GM12878 (cell line): Measurements from ENCODE around the gene DLG2. TPM values are rescaled to one million over a fixed set of nuclear protein-coding genes. Genes with fewer than 3 reads are reported as not detected.

ENCODE experiments used
- ATAC-seq: fragments of 200-7000 bp; cut with Tn5 transposase; 3 replicates; pipeline ENCODE4 v1.9.1; 2020; ENCODE audit warnings: mild to moderate bottlenecking, moderate library complexity
- BruUV-seq: library from RNA; stranded (reverse); fragments of 400-500 nt; replicated peaks from 2 replicates; lab custom pipeline; 2021; lab: Mats Ljungman, UMichigan
- CTCF ChIA-PET: fragments of 300-600 bp; sonication (Branson Sonifier 250); formaldehyde crosslinking; extraction: SDS; loops from one replicate; lab custom pipeline; 2021; ENCODE audit warnings: inconsistent platforms; lab: Yijun Ruan, JAX
- POLR2A ChIA-PET: fragments of 350-600 bp; formaldehyde crosslinking; extraction: SDS; loops from one replicate; lab custom pipeline; 2021; ENCODE audit warnings: inconsistent platforms; lab: Charles Lee
- RAD21 ChIA-PET: fragments of 300-600 bp; sonication (Branson Sonifier 250); formaldehyde crosslinking; loops from one replicate; lab custom pipeline; 2023; ENCODE audit warnings: antibody characterized with exemption; ENCODE audit not compliant: unreplicated experiment; lab: Charles Lee
- SMC1A ChIA-PET: fragments of 300-600 bp; sonication (Branson Sonifier 250); formaldehyde crosslinking; loops from one replicate; lab custom pipeline; 2023; ENCODE audit not compliant: unreplicated experiment, uncharacterized antibody; lab: Charles Lee
- DNase-seq: peaks from one replicate; pipeline ENCODE4 v3.0.0-alpha.2; 2011; ENCODE audit warnings: low read depth, low spot score
- FAIRE-seq: peaks from 3 replicates; lab custom pipeline; 2011; peaks lifted over from hg19 to GRCh38; lab: Jason Lieb, UNC
- H2AFZ ChIP-seq: 2 replicates; pipeline ENCODE4 v1.6.0; 2011; ENCODE audit warnings: low read depth, low read length, control low read depth; ENCODE audit not compliant: control insufficient read depth
- H3K27ac ChIP-seq: 2 replicates; pipeline ENCODE4 v1.5.1; 2011; ENCODE audit warnings: control low read depth; ENCODE audit not compliant: control insufficient read depth, insufficient read depth
- H3K27me3 ChIP-seq, 2 experiments: replicated peaks in 1 of 2; 2 replicates each; pipeline versions ENCODE4 v1.6.0 to v1.6.1; 2011; ENCODE audit warnings: low read length in 1 of 2; ENCODE audit not compliant: control insufficient read depth in 2 of 2, insufficient read depth in 2 of 2
- H3K36me3 ChIP-seq, 2 experiments: 2 replicates each; pipeline ENCODE4 v1.5.1; 2011; ENCODE audit warnings: low read length in 1 of 2; ENCODE audit not compliant: control insufficient read depth in 2 of 2, insufficient read depth in 2 of 2
- H3K4me1 ChIP-seq: 2 replicates; pipeline ENCODE4 v1.6.1; 2011; ENCODE audit warnings: mild to moderate bottlenecking, low read length, moderate library complexity, mixed read lengths; ENCODE audit not compliant: control insufficient read depth, insufficient read depth
- H3K4me2 ChIP-seq: 2 replicates; pipeline ENCODE4 v1.6.0; 2011; ENCODE audit warnings: control low read depth; ENCODE audit not compliant: control insufficient read depth, insufficient read depth
- H3K4me3 ChIP-seq: fragments of 200-600 bp; sonication (generic); 2 replicates; pipeline ENCODE4 v1.5.1; 2016
- H3K79me2 ChIP-seq: 2 replicates; pipeline ENCODE4 v1.6.0; 2011; ENCODE audit warnings: low read length; ENCODE audit not compliant: control insufficient read depth, insufficient read depth
- H3K9ac ChIP-seq: 2 replicates; pipeline ENCODE4 v1.8.0; 2011; ENCODE audit warnings: low read length, control low read depth, mixed read lengths; ENCODE audit not compliant: control insufficient read depth, insufficient read depth
- H3K9me3 ChIP-seq: replicated peaks from 3 replicates; pipeline ENCODE4 v1.5.1; 2011; ENCODE audit warnings: mild to moderate bottlenecking, low read length; ENCODE audit not compliant: control insufficient read depth, insufficient read depth
- H4K20me1 ChIP-seq: 2 replicates; pipeline ENCODE4 v1.6.0; 2011; ENCODE audit not compliant: control insufficient read depth, insufficient read depth
- BCL3 ChIP-seq: IDR thresholded peaks from 2 replicates; pipeline ENCODE4 v1.6.1; 2011; ENCODE audit warnings: borderline replicate concordance, low read depth, mild to moderate bottlenecking, moderate library complexity, low read length; ENCODE audit not compliant: insufficient read depth, poor library complexity, severe bottlenecking
- CREB1 ChIP-seq: IDR thresholded peaks from 2 replicates; pipeline ENCODE4 v1.6.1; 2012; ENCODE audit warnings: low read depth, mild to moderate bottlenecking, inconsistent platforms
- FOS ChIP-seq: IDR thresholded peaks from 3 replicates; pipeline ENCODE4 v1.6.1; 2011; ENCODE audit warnings: borderline replicate concordance; ENCODE audit not compliant: insufficient read length; ENCODE audit errors: extremely low read depth
- GATAD2B ChIP-seq: fragments of 450-650 bp; conservative IDR thresholded peaks from 2 replicates; pipeline ENCODE4 v1.6.1; 2017; ENCODE audit warnings: low read depth, mild to moderate bottlenecking, moderate library complexity
- MTA3 ChIP-seq: IDR thresholded peaks from 2 replicates; pipeline ENCODE4 v1.6.1; 2012; ENCODE audit warnings: low read length, inconsistent platforms, borderline replicate concordance
- POLR2A ChIP-seq: IDR thresholded peaks from 2 replicates; pipeline ENCODE4 v1.6.1; 2011; ENCODE audit warnings: low read depth, mild to moderate bottlenecking, low read length
- RB1 ChIP-seq: fragments of 450-650 bp; formaldehyde crosslinking; IDR thresholded peaks from 2 replicates; pipeline ENCODE4 v1.6.1; 2017; ENCODE audit warnings: mild to moderate bottlenecking, borderline replicate concordance
- RFX5 ChIP-seq: IDR thresholded peaks from 2 replicates; pipeline ENCODE4 v1.6.1; 2011; ENCODE audit warnings: low read depth, low read length, improper control_type of control experiment
- RUNX3 ChIP-seq: IDR thresholded peaks from 2 replicates; pipeline ENCODE4 v1.6.1; 2012; ENCODE audit warnings: low read length, inconsistent platforms
- SUZ12 ChIP-seq: fragments of 200-600 bp; sonication (generic); IDR thresholded peaks from one replicate; pipeline ENCODE4 v1.6.1; 2018; ENCODE audit warnings: antibody characterized with exemption, mild to moderate bottlenecking; ENCODE audit not compliant: unreplicated experiment
- ZBTB33 ChIP-seq: fragments of 450-650 bp; IDR thresholded peaks from 2 replicates; pipeline ENCODE4 v1.6.1; 2017; ENCODE audit warnings: mild to moderate bottlenecking
- ZNF274 ChIP-seq: IDR thresholded peaks from one replicate; pipeline ENCODE4 v1.8.0; 2011; ENCODE audit not compliant: insufficient read length, insufficient read depth
- ZZZ3 ChIP-seq: IDR thresholded peaks from 2 replicates; pipeline ENCODE4 v1.6.1; 2011; ENCODE audit warnings: low read depth; ENCODE audit not compliant: control insufficient read depth, insufficient read length
- WGBS: methylation state at CpG from one replicate; pipeline ENCODE4 v1.1.6; 2016; ENCODE audit warnings: low lambda C conversion rate; ENCODE audit not compliant: insufficient replicate concordance, insufficient coverage; ENCODE audit errors: missing lambda C conversion rate; 5-methylcytosine and 5-hydroxymethylcytosine counted together
- in situ Hi-C: fragments of 300-500 bp; cut with MboI; formaldehyde crosslinking; loops from 9 replicates; pipeline ENCODE4 v1.14.3; 2018; ENCODE audit warnings: mixed read lengths
- intact Hi-C: fragments of 100-400 bp; cut with micrococcal nuclease; formaldehyde crosslinking; loops from one replicate; pipeline ENCODE4 v1.14.2; 2022; ENCODE audit not compliant: unreplicated experiment
- polyA plus RNA-seq, 11 experiments: library from polyadenylated mRNA; depleted of rRNA in 4 of 11; unstranded in 6 of 11; stranded (reverse) in 5 of 11; fragments of >200 nt; fragmentation: Nextera tagmentation in 4 of 11; fragmentation: Illumina TruSeq in 1 of 11; extraction: Ambion mirVana in 4 of 11; extraction: Trizol in 1 of 11; gene quantifications; 1 replicate in 1 of 11; 2 replicates in 10 of 11; pipeline versions ENCODE4 v1.2.1 to v1.2.3, GENCODE V29; 2011 to 2016; ENCODE audit warnings: inconsistent platforms in 2 of 11, missing spikeins in 2 of 11, low read depth in 1 of 11
- total RNA-seq, 4 experiments: library from RNA; depleted of rRNA in 3 of 4; stranded (reverse); fragments of >200 nt in 3 of 4; fragmentation: Illumina TruSeq in 1 of 4; extraction: Trizol in 1 of 4; gene quantifications; 2 replicates each; pipeline versions ENCODE4 v1.2.1 to v1.2.3, GENCODE V29; 2013 to 2021
- TF ChIP-seq, protein P1 (sequence below): fragments of 450-650 bp; formaldehyde crosslinking; IDR thresholded peaks from 2 replicates; pipeline ENCODE4 v1.4.0; 2022; ENCODE audit warnings: mild to moderate bottlenecking, moderate library complexity

The DLG2 gene
- total and polyA plus RNA-seq, 10 of the 15 experiments (the other 5 are each of a cell fraction or from before 2014, with no cell fraction given) = 0.09 to 0.98 (median 0.35) TPM

GRCh38 chr11:84890676-84891075 is 736.5 kb downstream of the DLG2 start:
- RAD21 ChIA-PET = no interaction called here
- FAIRE-seq (no peak), DNase-seq (no peak), ATAC-seq (no peak)
- in situ Hi-C loops (no loop called here), intact Hi-C loops (no loop called here)
- 31% methylated on average over 3 of the region's 3 CpGs for WGBS
- Histone ChIP-seq H4K20me1 (no peaks in the 10 kb centered on the region), H3K9ac (no peak overlapping the region), H3K27me3 (no peaks in the 10 kb centered on the region), H3K4me2 (no peak overlapping the region), H3K4me1 (no peaks in the 10 kb centered on the region), H3K9me3 (no peaks in the 10 kb centered on the region), H3K4me3 (no peak overlapping the region), H3K79me2 (no peaks in the 10 kb centered on the region), H2AFZ (no peak overlapping the region), H3K36me3 (no peaks in the 10 kb centered on the region), H3K27ac (no peak overlapping the region)
- TF ChIP-seq GATAD2B (no peak), SUZ12 (no peak), MTA3 (no peak), ZNF274 (no peak), FOS (no peak), RFX5 (no peak), ZZZ3 (no peak), ZBTB33 (no peak), POLR2A (no peak), RB1 (no peak), RUNX3 (no peak), CREB1 (no peak), BCL3 (no peak)
- TF ChIP-seq, protein P1, sequence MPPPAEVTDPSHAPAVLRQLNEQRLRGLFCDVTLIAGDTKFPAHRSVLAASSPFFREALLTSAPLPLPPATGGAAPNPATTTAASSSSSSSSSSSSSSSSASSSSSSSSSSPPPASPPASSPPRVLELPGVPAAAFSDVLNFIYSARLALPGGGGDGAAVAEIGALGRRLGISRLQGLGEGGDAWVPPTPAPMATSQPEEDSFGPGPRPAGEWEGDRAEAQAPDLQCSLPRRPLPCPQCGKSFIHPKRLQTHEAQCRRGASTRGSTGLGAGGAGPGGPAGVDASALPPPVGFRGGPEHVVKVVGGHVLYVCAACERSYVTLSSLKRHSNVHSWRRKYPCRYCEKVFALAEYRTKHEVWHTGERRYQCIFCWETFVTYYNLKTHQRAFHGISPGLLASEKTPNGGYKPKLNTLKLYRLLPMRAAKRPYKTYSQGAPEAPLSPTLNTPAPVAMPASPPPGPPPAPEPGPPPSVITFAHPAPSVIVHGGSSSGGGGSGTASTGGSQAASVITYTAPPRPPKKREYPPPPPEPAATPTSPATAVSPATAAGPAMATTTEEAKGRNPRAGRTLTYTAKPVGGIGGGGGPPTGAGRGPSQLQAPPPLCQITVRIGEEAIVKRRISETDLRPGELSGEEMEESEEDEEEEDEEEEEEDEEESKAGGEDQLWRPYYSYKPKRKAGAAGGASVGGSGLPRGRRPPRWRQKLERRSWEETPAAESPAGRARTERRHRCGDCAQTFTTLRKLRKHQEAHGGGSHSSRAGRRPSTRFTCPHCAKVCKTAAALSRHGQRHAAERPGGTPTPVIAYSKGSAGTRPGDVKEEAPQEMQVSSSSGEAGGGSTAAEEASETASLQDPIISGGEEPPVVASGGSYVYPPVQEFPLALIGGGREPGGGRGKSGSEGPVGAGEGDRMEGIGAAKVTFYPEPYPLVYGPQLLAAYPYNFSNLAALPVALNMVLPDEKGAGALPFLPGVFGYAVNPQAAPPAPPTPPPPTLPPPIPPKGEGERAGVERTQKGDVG (CRISPR knock-in tag) = no peak
- CTCF ChIA-PET = no interaction called here
- POLR2A ChIA-PET = no interaction called here
- SMC1A ChIA-PET = no interaction called here
- BruUV-seq = no TSS peak
